ENCODE measurements around the gene EPB41L3. TPM values are rescaled to one million over a fixed set of nuclear protein-coding genes. Genes with fewer than 3 reads are reported as not detected.

EPB41L3 gene
- total RNA-seq, 2 donors from 2014 or later, result 1.9 to 15.3 TPM

- peaks cover 5% of the 10 kb centered on the region for H3K4me1 Mint-ChIP-seq
- no peak overlapping the region for H3K4me3 Mint-ChIP-seq
- H3K9me3 ChIP-seq (ENCODE audit: control insufficient read depth, low read length, poor library complexity, severe bottlenecking), result no peaks in the 10 kb centered on the region
- H3K27ac Mint-ChIP-seq, result no peak overlapping the region
- H3K36me3 Mint-ChIP-seq (ENCODE audit: low read depth), result no peaks in the 10 kb centered on the region
- peaks cover 38% of the 10 kb centered on the region for H3K27me3 Mint-ChIP-seq
- no peak for DNase-seq
- ATAC-seq, result no peak
Measured at GRCh38 chr18:5391409-5391808, 152.4 kb downstream of the EPB41L3 start.

GRCh38 chr18:5389356-5389755, 154.4 kb downstream of the EPB41L3 start:
- Mint-ChIP-seq H3K27me3 (peaks cover 23% of the 10 kb centered on the region), H3K27ac (no peak overlapping the region), H3K36me3 (ENCODE audit: low read depth) (no peaks in the 10 kb centered on the region), H3K4me3 (no peak overlapping the region), H3K4me1 (no peaks in the 10 kb centered on the region)
- H3K9me3 ChIP-seq (ENCODE audit: control insufficient read depth, low read length, poor library complexity, severe bottlenecking), result no peaks in the 10 kb centered on the region
- ATAC-seq (no peak), DNase-seq (no peak)

GRCh38 chr18:5388896-5389295, 154.9 kb downstream of the EPB41L3 start:
- ATAC-seq, result no peak
- Mint-ChIP-seq H3K4me1 (no peaks in the 10 kb centered on the region), H3K36me3 (ENCODE audit: low read depth) (no peaks in the 10 kb centered on the region), H3K4me3 (no peak overlapping the region), H3K27me3 (peaks cover 18% of the 10 kb centered on the region), H3K27ac (no peak overlapping the region)
- H3K9me3 ChIP-seq (ENCODE audit: control insufficient read depth, low read length, poor library complexity, severe bottlenecking), result no peaks in the 10 kb centered on the region
- no peak for DNase-seq

GRCh38 chr18:5380586-5380985, 163.2 kb downstream of the EPB41L3 start:
- H3K9me3 ChIP-seq (ENCODE audit: control insufficient read depth, low read length, poor library complexity, severe bottlenecking), result no peaks in the 10 kb centered on the region
- DNase-seq (no peak), ATAC-seq (no peak)
- Mint-ChIP-seq H3K27me3 (peaks cover 7% of the 10 kb centered on the region), H3K4me1 (peaks cover 3% of the 10 kb centered on the region), H3K27ac (no peak overlapping the region), H3K36me3 (ENCODE audit: low read depth) (no peaks in the 10 kb centered on the region), H3K4me3 (no peak overlapping the region)

- DNase-seq, result no peak
- H3K4me1 Mint-ChIP-seq, result no peaks in the 10 kb centered on the region
- ATAC-seq, result no peak
- H3K27me3 Mint-ChIP-seq, result peaks cover 7% of the 10 kb centered on the region
- H3K9me3 ChIP-seq (ENCODE audit: control insufficient read depth, low read length, poor library complexity, severe bottlenecking), result no peaks in the 10 kb centered on the region
- H3K4me3 Mint-ChIP-seq, result no peak overlapping the region
- no peaks in the 10 kb centered on the region for H3K36me3 Mint-ChIP-seq (ENCODE audit: low read depth)
- H3K27ac Mint-ChIP-seq, result no peak overlapping the region
Measured at GRCh38 chr18:5376986-5377385, 166.8 kb downstream of the EPB41L3 start.

- H3K9me3 ChIP-seq (ENCODE audit: control insufficient read depth, low read length, poor library complexity, severe bottlenecking), result no peaks in the 10 kb centered on the region
- no peaks in the 10 kb centered on the region for H3K4me1 Mint-ChIP-seq
- H3K27ac Mint-ChIP-seq, result no peak overlapping the region
- H3K36me3 Mint-ChIP-seq (ENCODE audit: low read depth), result no peaks in the 10 kb centered on the region
- ATAC-seq (no peak), DNase-seq (no peak)
- no peak overlapping the region for H3K4me3 Mint-ChIP-seq
- peaks cover 30% of the 10 kb centered on the region for H3K27me3 Mint-ChIP-seq
Measured at GRCh38 chr18:5370332-5370731, 173.5 kb downstream of the EPB41L3 start.

GRCh38 chr18:5369513-5369912, 174.3 kb downstream of the EPB41L3 start:
- no peak overlapping the region for H3K27ac Mint-ChIP-seq
- H3K4me3 Mint-ChIP-seq, result no peak overlapping the region
- no peaks in the 10 kb centered on the region for H3K36me3 Mint-ChIP-seq (ENCODE audit: low read depth)
- no peak for ATAC-seq
- DNase-seq, result no peak
- peaks cover 38% of the 10 kb centered on the region for H3K27me3 Mint-ChIP-seq
- no peaks in the 10 kb centered on the region for H3K4me1 Mint-ChIP-seq
- H3K9me3 ChIP-seq (ENCODE audit: control insufficient read depth, low read length, poor library complexity, severe bottlenecking), result no peaks in the 10 kb centered on the region

- ATAC-seq (no peak), DNase-seq (no peak)
- H3K9me3 ChIP-seq (ENCODE audit: control insufficient read depth, low read length, poor library complexity, severe bottlenecking), result no peaks in the 10 kb centered on the region
- Mint-ChIP-seq H3K27me3 (peaks cover 33% of the 10 kb centered on the region), H3K4me1 (no peaks in the 10 kb centered on the region), H3K27ac (no peak overlapping the region), H3K36me3 (ENCODE audit: low read depth) (no peaks in the 10 kb centered on the region), H3K4me3 (no peak overlapping the region)
Measured at GRCh38 chr18:5365443-5365842, 178.4 kb downstream of the EPB41L3 start.

GRCh38 chr18:5350636-5351035, 193.2 kb downstream of the EPB41L3 start:
- Mint-ChIP-seq H3K27me3 (no peaks in the 10 kb centered on the region), H3K4me3 (no peak overlapping the region), H3K36me3 (ENCODE audit: low read depth) (no peaks in the 10 kb centered on the region), H3K4me1 (no peaks in the 10 kb centered on the region), H3K27ac (no peak overlapping the region)
- H3K9me3 ChIP-seq (ENCODE audit: control insufficient read depth, low read length, poor library complexity, severe bottlenecking), result no peaks in the 10 kb centered on the region
- DNase-seq, result no peak
- ATAC-seq, result no peak

Other genes with a start within 250 kb of the EPB41L3 start
- gene ZBTB14, start 248.3 kb downstream of the EPB41L3 start, total RNA-seq, result 10 to 100 TPM; 18.5 to 22.5 TPM

Measured in T-helper 17 cell (primary cell).